SK-N-MC (cell line): ENCODE measurements around the gene ZNF646.

Experiments used
- EZH2 ChIP-seq: fragments of 200-600 bp; sonication (generic); IDR thresholded peaks from one replicate; pipeline ENCODE4 v1.6.1; 2017; ENCODE audit warnings: antibody characterized with exemption
- POLR2AphosphoS5 ChIP-seq: IDR thresholded peaks from 2 replicates; pipeline ENCODE4 v1.6.1; 2012; ENCODE audit warnings: mild to moderate bottlenecking, low read depth, low read length, borderline replicate concordance

- TF ChIP-seq POLR2AphosphoS5: no peak
- TF ChIP-seq EZH2: no peak
Observed at GRCh38 chr16:31094088-31094423, 19.8 kb downstream of the ZNF646 start.
